Gastroesophageal sphincter (tissue), 4 donors: ENCODE data around the gene ZBTB22. TPM values are rescaled to one million over a fixed set of nuclear protein-coding genes. Genes with fewer than 3 reads are reported as not detected.

Experiments used
- ATAC-seq: fragments of 150-250 bp; one replicate; pipeline ENCODE4 v1.9.1; 2016; ENCODE audit warnings: mild to moderate bottlenecking, moderate library complexity
- H3K27ac ChIP-seq, 4 donors: fragments of 200-600 bp; sonication (generic) in 3 of 4; 1 replicate in 3 of 4; 2 replicates in 1 of 4; pipeline ENCODE4 v1.5.1; 2016 to 2019
- H3K27me3 ChIP-seq: fragments of 200-600 bp; sonication (generic); one replicate; pipeline ENCODE4 v1.5.1; 2019
- H3K36me3 ChIP-seq, 2 donors: fragments of 200-600 bp; sonication (generic); one replicate each; pipeline ENCODE4 v1.5.1; 2019; ENCODE audit warnings: control low read depth in 1 of 2
- H3K4me1 ChIP-seq, 3 donors: fragments of 200-600 bp; sonication (generic); 1 replicate in 2 of 3; 2 replicates in 1 of 3; pipeline ENCODE4 v1.5.1; 2016 to 2019; ENCODE audit warnings: control low read depth in 2 of 3
- H3K4me3 ChIP-seq, 2 donors: fragments of 200-600 bp; sonication (generic); one replicate each; pipeline ENCODE4 v1.5.1; 2019; ENCODE audit warnings: mild to moderate bottlenecking in 1 of 2, moderate library complexity in 1 of 2
- H3K9me3 ChIP-seq, 3 donors: fragments of 200-600 bp; sonication (generic); one replicate each; pipeline ENCODE4 v1.5.1; 2017 to 2019; ENCODE audit warnings: control low read depth in 2 of 3
- CTCF ChIP-seq, 4 experiments: fragments of 200-600 bp in 2 of 4; fragments of 450-650 bp in 2 of 4; sonication (generic) in 1 of 4; IDR thresholded peaks; one replicate each; pipeline ENCODE4 v1.5.1; 2017 to 2019; ENCODE audit warnings: antibody characterized with exemption in 4 of 4, mild to moderate bottlenecking in 2 of 4, moderate library complexity in 2 of 4
- EP300 ChIP-seq: sonication (generic); formaldehyde crosslinking; IDR thresholded peaks from one replicate; pipeline ENCODE4 v1.6.1; 2017; ENCODE audit warnings: antibody characterized with exemption, mild to moderate bottlenecking
- POLR2A ChIP-seq, 2 donors: fragments of 450-650 bp; IDR thresholded peaks; one replicate each; pipeline ENCODE4 v1.6.1; 2017; ENCODE audit warnings: antibody characterized with exemption in 2 of 2, mild to moderate bottlenecking in 2 of 2, moderate library complexity in 1 of 2
- POLR2AphosphoS5 ChIP-seq: sonication (generic); formaldehyde crosslinking; IDR thresholded peaks from one replicate; pipeline ENCODE4 v1.6.1; 2017; ENCODE audit warnings: antibody characterized with exemption
- WGBS, 2 donors: methylation state at CpG; one replicate each; pipeline ENCODE4 v1.1.5; 2018; ENCODE audit warnings: low coverage in 1 of 2; 5-methylcytosine and 5-hydroxymethylcytosine counted together
- total RNA-seq, 4 donors: library from RNA; depleted of rRNA; stranded (reverse); fragments of >200 nt; gene quantifications; one replicate each; pipeline ENCODE4 v1.1.0, GENCODE V29; 2016

Gene ZBTB22
- total RNA-seq, 4 donors from 2014 or later = 19.3 to 20.9 (median 20.1) TPM

- H3K9me3 ChIP-seq = no peaks in the 10 kb centered on the region
- WGBS, 2 donors = 58 to 60% methylated on average over 2 to 6 of the region's 9 CpGs
- peak overlapping the region in 2 of 4 donors; percentile 89 to 91 for H3K27ac ChIP-seq
- TF ChIP-seq POLR2A (IDR thresholded peaks at IDR 0.05) (no peak), POLR2AphosphoS5 (no peak), EP300 (no peak), CTCF (IDR thresholded peaks at IDR 0.05) (no peak)
- no peak for ATAC-seq
- peak overlapping the region in 1 of 2 donors; percentile 78 for H3K4me3 ChIP-seq
- peaks cover 5 to 66% (median 26%) of the 10 kb centered on the region in 3 donors for H3K4me1 ChIP-seq
- H3K36me3 ChIP-seq = peaks cover 0 to 34% of the 10 kb centered on the region in 2 donors
- H3K27me3 ChIP-seq = no peaks in the 10 kb centered on the region
These were observed 3.7 kb upstream of the ZBTB22 start for GRCh38 chr6:33321227-33321626.

DNA sequence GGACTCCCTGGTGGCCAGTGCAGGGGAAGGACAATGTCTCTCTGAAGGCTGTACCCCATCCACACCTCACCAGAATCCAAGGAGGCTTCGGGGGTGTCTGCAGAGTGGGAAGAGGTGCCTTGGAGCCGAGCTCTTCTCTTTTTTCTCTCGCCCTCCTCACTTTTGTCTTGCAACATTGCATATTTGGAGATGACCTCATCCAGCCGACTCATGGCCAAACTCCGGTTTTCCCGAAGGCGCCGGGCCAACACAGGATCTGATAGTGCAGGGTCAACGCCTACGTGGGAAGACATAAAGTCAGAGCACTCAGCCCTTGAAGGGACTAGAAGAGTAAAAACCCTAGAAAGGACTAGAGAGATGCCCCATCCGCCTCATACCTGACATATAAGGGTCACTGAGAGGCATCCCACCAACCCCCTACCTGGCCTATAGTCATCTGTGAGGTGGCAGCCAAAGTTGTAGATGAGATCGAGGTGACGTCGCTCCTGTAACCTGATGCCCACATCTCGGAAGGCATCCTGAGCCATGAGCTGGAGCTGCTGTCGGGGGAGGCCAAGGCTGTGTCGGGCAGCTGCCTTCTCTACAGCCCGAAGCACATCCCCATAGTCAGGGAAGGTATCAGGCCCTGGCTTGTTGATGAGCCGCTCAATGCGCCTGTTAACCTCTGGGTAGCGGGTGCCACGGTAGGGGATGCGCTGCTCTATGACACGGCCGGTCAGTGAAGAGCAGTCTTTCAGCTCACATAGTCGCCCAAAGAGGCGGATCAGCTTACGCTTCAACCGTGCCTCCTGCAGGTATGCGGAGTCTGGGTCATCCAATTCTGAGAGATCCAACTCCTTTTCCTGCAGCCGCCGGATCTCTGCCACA, 3.0 kb upstream of the ZBTB22 start:
- Histone ChIP-seq H3K9me3 (no peaks in the 10 kb centered on the region), H3K27ac (peak overlapping the region in 3 of 4 donors; percentile 49 to 91 (median 89)), H3K27me3 (no peaks in the 10 kb centered on the region), H3K4me3 (no peak overlapping the region), H3K4me1 (peaks cover 5 to 73% (median 26%) of the 10 kb centered on the region in 3 donors), H3K36me3 (peaks cover 0 to 41% of the 10 kb centered on the region in 2 donors)
- WGBS, 2 donors = 42 to 68% methylated on average over 3 to 7 of the region's 32 CpGs
- no peak for ATAC-seq
- TF ChIP-seq EP300 (no peak), POLR2AphosphoS5 (no peak), POLR2A (IDR thresholded peaks at IDR 0.05) (no peak), CTCF (IDR thresholded peaks at IDR 0.05) (no peak)

DNA sequence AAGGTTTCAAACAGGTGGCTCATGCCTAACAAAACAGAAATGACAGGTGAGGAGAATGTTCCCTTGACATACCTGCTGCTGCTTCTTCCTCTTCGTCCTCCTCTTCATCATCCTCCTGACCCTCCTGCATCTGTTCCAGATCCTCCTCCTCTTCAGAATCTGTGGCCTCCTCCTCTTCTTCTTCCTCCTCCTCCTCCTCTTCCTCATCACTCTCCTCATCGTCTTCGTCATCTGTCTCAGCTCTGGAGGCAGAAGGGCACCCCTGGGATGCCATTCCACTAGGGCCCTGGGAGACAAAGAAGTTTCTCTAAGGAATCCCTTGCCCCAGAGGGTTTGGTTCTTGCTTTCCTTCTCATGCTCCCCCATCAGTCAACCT, 2.4 kb upstream of the ZBTB22 start:
- Histone ChIP-seq H3K27me3 (no peaks in the 10 kb centered on the region), H3K4me1 (peaks cover 5 to 79% (median 30%) of the 10 kb centered on the region in 3 donors), H3K9me3 (no peaks in the 10 kb centered on the region), H3K36me3 (peaks cover 0 to 41% of the 10 kb centered on the region in 2 donors), H3K4me3 (no peak overlapping the region), H3K27ac (peak overlapping the region in 3 of 4 donors; percentile 7 to 91 (median 89))
- ATAC-seq = no peak
- TF ChIP-seq POLR2AphosphoS5 (no peak), CTCF (IDR thresholded peaks at IDR 0.05) (no peak), POLR2A (IDR thresholded peaks at IDR 0.05) (no peak), EP300 (no peak)
- WGBS, 2 donors = 75 to 100% methylated on average over 1 to 3 of the region's 3 CpGs

GRCh38 chr6:33318426-33319073, 1.0 kb upstream of the ZBTB22 start:
- Histone ChIP-seq H3K9me3 (no peaks in the 10 kb centered on the region), H3K4me3 (peak overlapping the region; percentile 58 to 61), H3K27me3 (no peaks in the 10 kb centered on the region), H3K4me1 (peaks cover 5 to 80% (median 27%) of the 10 kb centered on the region in 3 donors), H3K27ac (peak overlapping the region; percentile 51 to 98 (median 94)), H3K36me3 (peaks cover 0 to 41% of the 10 kb centered on the region in 2 donors)
- TF ChIP-seq CTCF (IDR thresholded peaks at IDR 0.05) (no peak), POLR2A (IDR thresholded peaks at IDR 0.05) (no peak), EP300 (no peak), POLR2AphosphoS5 (no peak)
- ATAC-seq = no peak
- WGBS, 2 donors = 47 to 78% methylated on average over 7 of the region's 8 CpGs

- no peak for TF ChIP-seq POLR2AphosphoS5
- no peak for TF ChIP-seq POLR2A (IDR thresholded peaks at IDR 0.05)
- no peak for TF ChIP-seq CTCF (IDR thresholded peaks at IDR 0.05)
- TF ChIP-seq EP300 = no peak
- 0% methylated on average over 3 of the region's 27 CpGs; no CpG with 5 or more reads in 1 of the 2 donors for WGBS, 2 donors
- ATAC-seq = no peak
These were observed 200 bp downstream of the ZBTB22 start for GRCh38 chr6:33317419-33317668.

More at GRCh38 chr6:33317419-33317668, 200 bp downstream of the ZBTB22 start:
- peaks cover 5 to 83% (median 26%) of the 10 kb centered on the region in 3 donors for H3K4me1 ChIP-seq
- H3K4me3 ChIP-seq = peak overlapping the region; percentile 58 to 61
- peak overlapping the region; percentile 51 to 98 (median 94) for H3K27ac ChIP-seq
- no peaks in the 10 kb centered on the region for H3K27me3 ChIP-seq
- H3K9me3 ChIP-seq = no peaks in the 10 kb centered on the region
- peaks cover 0 to 41% of the 10 kb centered on the region in 2 donors for H3K36me3 ChIP-seq
